GM21381 (cell line): Measurements from ENCODE around the gene RNF152.
"Not testable (repeated sequence)": the region's sequence is repeated elsewhere in the genome, so short reads cannot be mapped to it uniquely, and the experiment has no call there.

Experiments
- ATAC-seq: cut with Tn5 transposase; IDR thresholded peaks from one replicate; pipeline ENCODE4 v1.9.1; 2021; ENCODE audit warnings: mild to moderate bottlenecking, moderate library complexity; ENCODE audit not compliant: unreplicated experiment

RNF152 gene

GRCh38 chr18:61822879-61823278 is 69.9 kb downstream of the RNF152 start:
- no peak for ATAC-seq

- ATAC-seq: no peak
These were observed 71.1 kb downstream of the RNF152 start for GRCh38 chr18:61821748-61822147.

GRCh38 chr18:61820882-61821281 is 71.9 kb downstream of the RNF152 start:
- no peak for ATAC-seq

GRCh38 chr18:61817086-61817485 is 75.7 kb downstream of the RNF152 start:
- no peak for ATAC-seq

- ATAC-seq: no peak
These were observed 76.8 kb downstream of the RNF152 start for GRCh38 chr18:61815885-61816470.

- no peak for ATAC-seq
These were observed 84.5 kb downstream of the RNF152 start for GRCh38 chr18:61808286-61808685.

GRCh38 chr18:61803393-61803792 is 89.4 kb downstream of the RNF152 start:
- no peak for ATAC-seq

- no peak for ATAC-seq
These were observed 94.9 kb downstream of the RNF152 start for GRCh38 chr18:61797696-61798590.

GRCh38 chr18:61791031-61791430 is 101.8 kb downstream of the RNF152 start:
- ATAC-seq: no peak

- ATAC-seq: not testable (repeated sequence)
These were observed 105.7 kb downstream of the RNF152 start for GRCh38 chr18:61787011-61787670.

GRCh38 chr18:61785588-61785987 is 107.2 kb downstream of the RNF152 start:
- no peak for ATAC-seq

- no peak for ATAC-seq
These were observed 108.0 kb downstream of the RNF152 start for GRCh38 chr18:61784834-61785233.

GRCh38 chr18:61782545-61782944 is 110.3 kb downstream of the RNF152 start:
- no peak for ATAC-seq

- ATAC-seq: not testable (repeated sequence)
These were observed 116.6 kb downstream of the RNF152 start for GRCh38 chr18:61776201-61776600.

- no peak for ATAC-seq
These were observed 118.0 kb downstream of the RNF152 start for GRCh38 chr18:61774846-61775245.

- ATAC-seq: no peak
These were observed 120.4 kb downstream of the RNF152 start for GRCh38 chr18:61772293-61772848.

- no peak for ATAC-seq
These were observed 120.9 kb downstream of the RNF152 start for GRCh38 chr18:61771861-61772260.

- no peak for ATAC-seq
These were observed 122.5 kb downstream of the RNF152 start for GRCh38 chr18:61770279-61770678.

GRCh38 chr18:61766266-61766884 is 126.4 kb downstream of the RNF152 start:
- no peak for ATAC-seq

GRCh38 chr18:61765097-61765496 is 127.7 kb downstream of the RNF152 start:
- ATAC-seq: no peak

GRCh38 chr18:61764381-61764780 is 128.4 kb downstream of the RNF152 start:
- no peak for ATAC-seq
